ENCODE data around the gene KCNIP3.
"Not testable (repeated sequence)": the region's sequence is repeated elsewhere in the genome, so short reads cannot be mapped to it uniquely, and the experiment has no call there.

KCNIP3 gene

DNA sequence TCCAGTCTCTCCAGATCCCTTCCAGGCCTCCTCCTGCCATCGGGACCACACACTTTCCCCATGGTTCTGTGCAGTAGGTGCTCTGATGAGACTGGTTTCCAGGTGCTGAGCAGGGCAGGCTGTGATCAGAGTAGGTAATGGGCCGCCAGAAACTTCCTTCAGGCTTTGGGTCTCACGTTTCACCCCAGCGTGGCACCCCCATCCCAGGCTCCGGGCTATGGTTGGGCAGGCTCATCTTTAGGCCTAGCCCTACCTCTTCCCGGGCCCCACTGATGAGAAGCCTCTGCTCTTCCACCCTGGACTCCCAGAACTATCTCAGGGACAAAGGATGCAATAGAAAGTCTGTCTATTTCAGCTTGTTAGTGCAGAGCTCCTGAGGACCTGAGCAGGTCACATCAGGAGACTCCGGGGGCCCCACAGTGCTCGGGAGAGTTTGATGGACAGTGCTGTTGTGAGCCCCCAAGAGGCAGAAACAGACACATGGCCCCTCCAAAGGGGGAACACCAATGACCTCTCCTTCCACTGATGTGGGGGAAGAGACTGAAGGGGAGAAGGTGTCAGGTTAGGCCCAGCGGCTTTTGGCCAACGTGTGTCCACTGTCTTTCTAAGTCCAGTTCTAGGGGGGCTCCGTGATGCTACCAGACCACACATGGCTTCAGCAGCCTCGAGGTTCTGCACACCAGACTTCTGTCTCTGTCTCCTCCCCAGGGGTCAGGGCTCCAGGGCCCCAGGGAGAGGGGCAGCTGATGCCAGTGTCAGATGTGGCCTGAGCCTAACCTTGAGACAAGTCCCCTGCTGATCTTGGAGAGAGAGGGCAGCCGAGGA, 28.7 kb upstream of the KCNIP3 start:
- Histone ChIP-seq H3K4me3 (ENCODE audit: low read depth, low read length) (no peak overlapping the region), H3K27ac (ENCODE audit: extremely low read depth, low read depth, low read length) (no peak overlapping the region), H3K9me3 (ENCODE audit: control insufficient read depth, insufficient read depth, low read depth, low read length) (no peaks in the 10 kb centered on the region), H3K4me1 (ENCODE audit: control insufficient read depth, insufficient read depth, low read length) (no peaks in the 10 kb centered on the region), H3K36me3 (ENCODE audit: control insufficient read depth in 2 of 2, insufficient read depth in 1 of 2, low read length in 2 of 2) (no peaks in the 10 kb centered on the region)
- POLR2A ChIA-PET: no interaction called here
- CTCF ChIA-PET: no interaction called here
- no peak for TF ChIP-seq MZF1 (tag by site-specific recombination; IDR thresholded peaks at IDR 0.05; ENCODE audit: borderline replicate concordance)
- no peak for TF ChIP-seq ZNF211 (tag by site-specific recombination; IDR thresholded peaks at IDR 0.05; ENCODE audit: low read depth)
- no peak for TF ChIP-seq ZNF350 (tag by site-specific recombination; IDR thresholded peaks at IDR 0.05)
- no peak for TF ChIP-seq ZNF155 (tag by site-specific recombination; IDR thresholded peaks at IDR 0.05)
- no peak for TF ChIP-seq ZNF645 (tag by site-specific recombination; IDR thresholded peaks at IDR 0.05)
- TF ChIP-seq ZNF2 (tag by site-specific recombination; IDR thresholded peaks at IDR 0.05): no peak
- TF ChIP-seq, protein P1, sequence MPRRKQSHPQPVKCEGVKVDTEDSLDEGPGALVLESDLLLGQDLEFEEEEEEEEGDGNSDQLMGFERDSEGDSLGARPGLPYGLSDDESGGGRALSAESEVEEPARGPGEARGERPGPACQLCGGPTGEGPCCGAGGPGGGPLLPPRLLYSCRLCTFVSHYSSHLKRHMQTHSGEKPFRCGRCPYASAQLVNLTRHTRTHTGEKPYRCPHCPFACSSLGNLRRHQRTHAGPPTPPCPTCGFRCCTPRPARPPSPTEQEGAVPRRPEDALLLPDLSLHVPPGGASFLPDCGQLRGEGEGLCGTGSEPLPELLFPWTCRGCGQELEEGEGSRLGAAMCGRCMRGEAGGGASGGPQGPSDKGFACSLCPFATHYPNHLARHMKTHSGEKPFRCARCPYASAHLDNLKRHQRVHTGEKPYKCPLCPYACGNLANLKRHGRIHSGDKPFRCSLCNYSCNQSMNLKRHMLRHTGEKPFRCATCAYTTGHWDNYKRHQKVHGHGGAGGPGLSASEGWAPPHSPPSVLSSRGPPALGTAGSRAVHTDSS (tag by site-specific recombination; IDR thresholded peaks at IDR 0.05): no peak
- no peak for TF ChIP-seq OSR2 (tag by site-specific recombination; IDR thresholded peaks at IDR 0.05)
- TF ChIP-seq SP3 (tag by site-specific recombination; IDR thresholded peaks at IDR 0.05): no peak
- TF ChIP-seq GLI2 (tag by site-specific recombination; IDR thresholded peaks at IDR 0.05; ENCODE audit: borderline replicate concordance, low read depth): no peak
- TF ChIP-seq, protein P2, sequence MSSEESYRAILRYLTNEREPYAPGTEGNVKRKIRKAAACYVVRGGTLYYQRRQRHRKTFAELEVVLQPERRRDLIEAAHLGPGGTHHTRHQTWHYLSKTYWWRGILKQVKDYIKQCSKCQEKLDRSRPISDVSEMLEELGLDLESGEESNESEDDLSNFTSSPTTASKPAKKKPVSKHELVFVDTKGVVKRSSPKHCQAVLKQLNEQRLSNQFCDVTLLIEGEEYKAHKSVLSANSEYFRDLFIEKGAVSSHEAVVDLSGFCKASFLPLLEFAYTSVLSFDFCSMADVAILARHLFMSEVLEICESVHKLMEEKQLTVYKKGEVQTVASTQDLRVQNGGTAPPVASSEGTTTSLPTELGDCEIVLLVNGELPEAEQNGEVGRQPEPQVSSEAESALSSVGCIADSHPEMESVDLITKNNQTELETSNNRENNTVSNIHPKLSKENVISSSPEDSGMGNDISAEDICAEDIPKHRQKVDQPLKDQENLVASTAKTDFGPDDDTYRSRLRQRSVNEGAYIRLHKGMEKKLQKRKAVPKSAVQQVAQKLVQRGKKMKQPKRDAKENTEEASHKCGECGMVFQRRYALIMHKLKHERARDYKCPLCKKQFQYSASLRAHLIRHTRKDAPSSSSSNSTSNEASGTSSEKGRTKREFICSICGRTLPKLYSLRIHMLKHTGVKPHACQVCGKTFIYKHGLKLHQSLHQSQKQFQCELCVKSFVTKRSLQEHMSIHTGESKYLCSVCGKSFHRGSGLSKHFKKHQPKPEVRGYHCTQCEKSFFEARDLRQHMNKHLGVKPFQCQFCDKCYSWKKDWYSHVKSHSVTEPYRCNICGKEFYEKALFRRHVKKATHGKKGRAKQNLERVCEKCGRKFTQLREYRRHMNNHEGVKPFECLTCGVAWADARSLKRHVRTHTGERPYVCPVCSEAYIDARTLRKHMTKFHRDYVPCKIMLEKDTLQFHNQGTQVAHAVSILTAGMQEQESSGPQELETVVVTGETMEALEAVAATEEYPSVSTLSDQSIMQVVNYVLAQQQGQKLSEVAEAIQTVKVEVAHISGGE (tag by site-specific recombination; conservative IDR thresholded peaks at IDR 0.05; ENCODE audit: low read depth): no peak
- TF ChIP-seq ZNF747 (tag by site-specific recombination; IDR thresholded peaks at IDR 0.05): no peak
- TF ChIP-seq KLF10 (tag by site-specific recombination; IDR thresholded peaks at IDR 0.05): no peak
- no peak for TF ChIP-seq MYNN (tag by site-specific recombination; IDR thresholded peaks at IDR 0.05; ENCODE audit: borderline replicate concordance)
- TF ChIP-seq ZSCAN16 (tag by site-specific recombination; IDR thresholded peaks at IDR 0.05): no peak
- no peak for TF ChIP-seq KLF16 (tag by site-specific recombination; IDR thresholded peaks at IDR 0.05)
- TF ChIP-seq, protein P3, sequence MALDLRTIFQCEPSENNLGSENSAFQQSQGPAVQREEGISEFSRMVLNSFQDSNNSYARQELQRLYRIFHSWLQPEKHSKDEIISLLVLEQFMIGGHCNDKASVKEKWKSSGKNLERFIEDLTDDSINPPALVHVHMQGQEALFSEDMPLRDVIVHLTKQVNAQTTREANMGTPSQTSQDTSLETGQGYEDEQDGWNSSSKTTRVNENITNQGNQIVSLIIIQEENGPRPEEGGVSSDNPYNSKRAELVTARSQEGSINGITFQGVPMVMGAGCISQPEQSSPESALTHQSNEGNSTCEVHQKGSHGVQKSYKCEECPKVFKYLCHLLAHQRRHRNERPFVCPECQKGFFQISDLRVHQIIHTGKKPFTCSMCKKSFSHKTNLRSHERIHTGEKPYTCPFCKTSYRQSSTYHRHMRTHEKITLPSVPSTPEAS (tag by site-specific recombination; IDR thresholded peaks at IDR 0.05): no peak

DNA sequence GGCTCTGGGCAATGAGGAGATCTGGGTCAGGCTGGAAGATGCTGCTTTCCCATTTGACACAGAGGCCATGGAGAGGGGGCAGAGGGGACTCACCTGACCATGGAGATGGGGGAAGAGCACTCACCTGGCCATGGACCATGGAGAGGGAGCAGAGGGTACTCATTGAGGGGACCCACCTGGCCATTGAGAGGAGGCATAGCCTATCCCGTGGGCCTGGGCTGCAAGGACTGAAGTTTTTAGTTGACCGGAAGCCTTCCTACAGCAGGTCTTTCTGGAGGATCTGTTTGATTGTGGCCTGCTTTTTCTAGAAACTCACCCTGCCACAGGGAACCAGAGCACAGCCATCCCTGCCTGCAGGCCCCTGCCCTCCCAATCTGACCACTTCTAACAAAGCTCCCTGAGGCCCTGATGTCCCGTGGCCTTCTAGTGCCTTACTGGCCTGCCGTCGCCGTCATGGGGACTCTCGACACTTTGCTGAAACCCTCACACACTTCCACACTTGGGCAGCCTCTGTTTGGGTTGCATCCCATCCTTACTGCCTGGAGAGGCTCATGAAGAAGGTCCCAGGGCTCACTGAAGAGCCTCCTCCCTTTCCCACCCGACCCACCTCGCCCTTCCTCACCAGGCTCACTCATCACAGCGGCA, 28.0 kb upstream of the KCNIP3 start:
- TF ChIP-seq, protein P4, sequence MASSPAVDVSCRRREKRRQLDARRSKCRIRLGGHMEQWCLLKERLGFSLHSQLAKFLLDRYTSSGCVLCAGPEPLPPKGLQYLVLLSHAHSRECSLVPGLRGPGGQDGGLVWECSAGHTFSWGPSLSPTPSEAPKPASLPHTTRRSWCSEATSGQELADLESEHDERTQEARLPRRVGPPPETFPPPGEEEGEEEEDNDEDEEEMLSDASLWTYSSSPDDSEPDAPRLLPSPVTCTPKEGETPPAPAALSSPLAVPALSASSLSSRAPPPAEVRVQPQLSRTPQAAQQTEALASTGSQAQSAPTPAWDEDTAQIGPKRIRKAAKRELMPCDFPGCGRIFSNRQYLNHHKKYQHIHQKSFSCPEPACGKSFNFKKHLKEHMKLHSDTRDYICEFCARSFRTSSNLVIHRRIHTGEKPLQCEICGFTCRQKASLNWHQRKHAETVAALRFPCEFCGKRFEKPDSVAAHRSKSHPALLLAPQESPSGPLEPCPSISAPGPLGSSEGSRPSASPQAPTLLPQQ (tag by site-specific recombination; IDR thresholded peaks at IDR 0.05): no peak
- no peak for TF ChIP-seq ZNF580 (tag by site-specific recombination; IDR thresholded peaks at IDR 0.05)
- Histone ChIP-seq H3K4me1 (ENCODE audit: control insufficient read depth, insufficient read depth, low read length) (no peaks in the 10 kb centered on the region), H3K9me3 (ENCODE audit: control insufficient read depth, insufficient read depth, low read depth, low read length) (no peaks in the 10 kb centered on the region), H3K36me3 (ENCODE audit: control insufficient read depth in 2 of 2, insufficient read depth in 1 of 2, low read length in 2 of 2) (no peaks in the 10 kb centered on the region), H3K4me3 (ENCODE audit: low read depth, low read length) (no peak overlapping the region), H3K27ac (ENCODE audit: extremely low read depth, low read depth, low read length) (no peak overlapping the region)
- POLR2A ChIA-PET: no interaction called here
- CTCF ChIA-PET: no interaction called here

GRCh38 chr2:95269745-95270144, 27.4 kb upstream of the KCNIP3 start:
- H3K4me1 ChIP-seq (ENCODE audit: control insufficient read depth, insufficient read depth, low read length); H3K4me3 ChIP-seq (ENCODE audit: low read depth, low read length); H3K36me3 ChIP-seq (ENCODE audit: control insufficient read depth in 2 of 2, insufficient read depth in 1 of 2, low read length in 2 of 2); H3K27ac ChIP-seq (ENCODE audit: extremely low read depth, low read depth, low read length); H3K9me3 ChIP-seq (ENCODE audit: control insufficient read depth, insufficient read depth, low read depth, low read length); POLR2A ChIA-PET: not testable (repeated sequence)
- CTCF ChIA-PET: interaction anchor here (0.7 kb wide), 1 partner anchor 38 kb away, joined by 3 read pairs; no protein-coding TSS in a partner anchor
